T-helper 17 cell (primary cell): ENCODE measurements around the gene PLEKHA8. TPM values are rescaled to one million over a fixed set of nuclear protein-coding genes. Genes with fewer than 3 reads are reported as not detected.
A peak's percentile ranks its signal among the peaks of the same experiment; 100 is the strongest.

Experiments used
- ATAC-seq: fragments of 150-1000 bp; cut with Tn5 transposase; 2 replicates; pipeline ENCODE4 v1.10.0; 2021; ENCODE audit warnings: mild to moderate bottlenecking, moderate library complexity
- DNase-seq, 3 donors: peaks; one replicate each; pipeline versions ENCODE4 v3.0.0 to v3.0.0-alpha.2; 2020 to 2021
- H3K9me3 ChIP-seq: one replicate; pipeline ENCODE4 v1.7.0; 2013; ENCODE audit warnings: low read length, mild to moderate bottlenecking; ENCODE audit not compliant: control insufficient read depth, poor library complexity, severe bottlenecking
- H3K27ac Mint-ChIP-seq: one replicate; pipeline ENCODE4 v1.8.0; 2022; ENCODE audit warnings: mild to moderate bottlenecking, moderate library complexity, mixed read lengths
- H3K27me3 Mint-ChIP-seq: one replicate; pipeline ENCODE4 v1.8.0; 2022; ENCODE audit warnings: mixed read lengths
- H3K36me3 Mint-ChIP-seq: one replicate; pipeline ENCODE4 v1.8.0; 2022; ENCODE audit warnings: low read depth, mixed read lengths
- H3K4me1 Mint-ChIP-seq: one replicate; pipeline ENCODE4 v1.8.0; 2022; ENCODE audit warnings: mild to moderate bottlenecking, mixed read lengths
- H3K4me3 Mint-ChIP-seq: one replicate; pipeline ENCODE4 v1.8.0; 2022; ENCODE audit warnings: mild to moderate bottlenecking, moderate library complexity, mixed read lengths
- total RNA-seq, 4 donors: library from RNA in 2 of 4; stranded (reverse) in 2 of 4; gene quantifications; one replicate each; pipeline ENCODE4 v1.2.3 and lab custom pipeline; 2022 to 2026

Gene PLEKHA8
- total RNA-seq, 2 donors from 2014 or later = 5.9 to 7.6 TPM

GRCh38 chr7:30166155-30166840 is 138.1 kb downstream of the PLEKHA8 start:
- Mint-ChIP-seq H3K4me3 (no peak overlapping the region), H3K4me1 (peaks cover 16% of the 10 kb centered on the region), H3K36me3 (peaks cover 3% of the 10 kb centered on the region), H3K27me3 (peaks cover 4% of the 10 kb centered on the region), H3K27ac (no peak overlapping the region)
- DNase-seq (no peak), ATAC-seq (no peak)
- no peaks in the 10 kb centered on the region for H3K9me3 ChIP-seq

GRCh38 chr7:30166841-30167235 is 138.6 kb downstream of the PLEKHA8 start:
- peaks cover 3% of the 10 kb centered on the region for H3K36me3 Mint-ChIP-seq
- H3K27me3 Mint-ChIP-seq = peaks cover 4% of the 10 kb centered on the region
- H3K4me1 Mint-ChIP-seq = peaks cover 16% of the 10 kb centered on the region

GRCh38 chr7:30167901-30168300 is 139.7 kb downstream of the PLEKHA8 start:
- Mint-ChIP-seq H3K4me1 (peaks cover 17% of the 10 kb centered on the region), H3K27me3 (peaks cover 4% of the 10 kb centered on the region)
- no peak for ATAC-seq

More at GRCh38 chr7:30166841-30167235, 138.6 kb downstream of the PLEKHA8 start:
- H3K27ac Mint-ChIP-seq = no peak overlapping the region
- H3K9me3 ChIP-seq = no peaks in the 10 kb centered on the region
- no peak for ATAC-seq
- H3K4me3 Mint-ChIP-seq = no peak overlapping the region
- no peak for DNase-seq

GRCh38 chr7:30168835-30169573 is 140.8 kb downstream of the PLEKHA8 start:
- H3K4me3 Mint-ChIP-seq = no peak overlapping the region
- no peak for DNase-seq
- no peak overlapping the region for H3K27ac Mint-ChIP-seq
- H3K9me3 ChIP-seq = no peaks in the 10 kb centered on the region
- H3K36me3 Mint-ChIP-seq = peaks cover 3% of the 10 kb centered on the region
- no peak for ATAC-seq
- peaks cover 10% of the 10 kb centered on the region for H3K4me1 Mint-ChIP-seq
- peaks cover 4% of the 10 kb centered on the region for H3K27me3 Mint-ChIP-seq

More at GRCh38 chr7:30167901-30168300, 139.7 kb downstream of the PLEKHA8 start:
- H3K9me3 ChIP-seq = no peaks in the 10 kb centered on the region
- peaks cover 3% of the 10 kb centered on the region for H3K36me3 Mint-ChIP-seq
- no peak overlapping the region for H3K4me3 Mint-ChIP-seq
- no peak for DNase-seq
- H3K27ac Mint-ChIP-seq = no peak overlapping the region

- Mint-ChIP-seq H3K36me3 (peaks cover 3% of the 10 kb centered on the region), H3K4me1 (peaks cover 7% of the 10 kb centered on the region), H3K27ac (no peak overlapping the region), H3K27me3 (peaks cover 4% of the 10 kb centered on the region), H3K4me3 (no peak overlapping the region)
- no peaks in the 10 kb centered on the region for H3K9me3 ChIP-seq
- DNase-seq (no peak), ATAC-seq (no peak)
Measured at GRCh38 chr7:30169579-30169978, 141.4 kb downstream of the PLEKHA8 start.

GRCh38 chr7:30170476-30171205 is 142.4 kb downstream of the PLEKHA8 start:
- H3K9me3 ChIP-seq = no peaks in the 10 kb centered on the region
- H3K27me3 Mint-ChIP-seq = peaks cover 4% of the 10 kb centered on the region
- H3K4me1 Mint-ChIP-seq = peaks cover 6% of the 10 kb centered on the region
- peaks cover 3% of the 10 kb centered on the region for H3K36me3 Mint-ChIP-seq
- no peak overlapping the region for H3K27ac Mint-ChIP-seq
- DNase-seq (no peak), ATAC-seq (no peak)
- H3K4me3 Mint-ChIP-seq = no peak overlapping the region

- Mint-ChIP-seq H3K27ac (peak overlapping the region; percentile 24), H3K27me3 (peaks cover 4% of the 10 kb centered on the region), H3K36me3 (peaks cover 3% of the 10 kb centered on the region), H3K4me1 (peaks cover 6% of the 10 kb centered on the region), H3K4me3 (no peak overlapping the region)
- no peak for ATAC-seq
- DNase-seq = no peak
- H3K9me3 ChIP-seq = no peaks in the 10 kb centered on the region
Measured at GRCh38 chr7:30171766-30172447, 143.7 kb downstream of the PLEKHA8 start.

- no peak overlapping the region for H3K4me3 Mint-ChIP-seq
- DNase-seq = no peak
- H3K9me3 ChIP-seq = no peaks in the 10 kb centered on the region
- H3K27ac Mint-ChIP-seq = peak overlapping the region; percentile 24
- H3K36me3 Mint-ChIP-seq = peaks cover 3% of the 10 kb centered on the region
- peaks cover 6% of the 10 kb centered on the region for H3K4me1 Mint-ChIP-seq
- no peak for ATAC-seq
- peaks cover 4% of the 10 kb centered on the region for H3K27me3 Mint-ChIP-seq
Measured at GRCh38 chr7:30172451-30172850, 144.2 kb downstream of the PLEKHA8 start.

GRCh38 chr7:30173058-30173897 is 145.1 kb downstream of the PLEKHA8 start:
- peak overlapping the region; percentile 24 for H3K27ac Mint-ChIP-seq
- H3K9me3 ChIP-seq = no peaks in the 10 kb centered on the region
- no peak overlapping the region for H3K4me3 Mint-ChIP-seq
- H3K27me3 Mint-ChIP-seq = peaks cover 4% of the 10 kb centered on the region
- no peaks in the 10 kb centered on the region for H3K36me3 Mint-ChIP-seq
- H3K4me1 Mint-ChIP-seq = peaks cover 3% of the 10 kb centered on the region
- no peak for DNase-seq
- ATAC-seq = no peak

- DNase-seq = no peak
- Mint-ChIP-seq H3K36me3 (no peaks in the 10 kb centered on the region), H3K4me1 (peaks cover 7% of the 10 kb centered on the region), H3K4me3 (no peak overlapping the region), H3K27me3 (no peaks in the 10 kb centered on the region), H3K27ac (no peak overlapping the region)
- no peaks in the 10 kb centered on the region for H3K9me3 ChIP-seq
- no peak for ATAC-seq
Measured at GRCh38 chr7:30175180-30175579, 147.0 kb downstream of the PLEKHA8 start.

- Mint-ChIP-seq H3K27me3 (no peaks in the 10 kb centered on the region), H3K4me1 (peaks cover 7% of the 10 kb centered on the region), H3K4me3 (no peak overlapping the region), H3K36me3 (no peaks in the 10 kb centered on the region), H3K27ac (no peak overlapping the region)
- no peak for DNase-seq
- no peak for ATAC-seq
- no peaks in the 10 kb centered on the region for H3K9me3 ChIP-seq
Measured at GRCh38 chr7:30175636-30176147, 147.5 kb downstream of the PLEKHA8 start.

- ATAC-seq = no peak
- no peaks in the 10 kb centered on the region for H3K27me3 Mint-ChIP-seq
- DNase-seq = no peak
- no peaks in the 10 kb centered on the region for H3K9me3 ChIP-seq
- no peaks in the 10 kb centered on the region for H3K36me3 Mint-ChIP-seq
- no peak overlapping the region for H3K4me3 Mint-ChIP-seq
- peaks cover 7% of the 10 kb centered on the region for H3K4me1 Mint-ChIP-seq
- H3K27ac Mint-ChIP-seq = no peak overlapping the region
Measured at GRCh38 chr7:30176463-30177109, 148.4 kb downstream of the PLEKHA8 start.
